IPS-NIHi11 (cell line): ENCODE measurements around the gene RAPGEF4.
"Not testable (repeated sequence)": the region's sequence is repeated elsewhere in the genome, so short reads cannot be mapped to it uniquely, and the experiment has no call there.

Experiments
- DNase-seq: peaks from one replicate; pipeline ENCODE4 v3.0.0; 2012; ENCODE audit warnings: mixed read lengths, low spot score

RAPGEF4 gene

DNA sequence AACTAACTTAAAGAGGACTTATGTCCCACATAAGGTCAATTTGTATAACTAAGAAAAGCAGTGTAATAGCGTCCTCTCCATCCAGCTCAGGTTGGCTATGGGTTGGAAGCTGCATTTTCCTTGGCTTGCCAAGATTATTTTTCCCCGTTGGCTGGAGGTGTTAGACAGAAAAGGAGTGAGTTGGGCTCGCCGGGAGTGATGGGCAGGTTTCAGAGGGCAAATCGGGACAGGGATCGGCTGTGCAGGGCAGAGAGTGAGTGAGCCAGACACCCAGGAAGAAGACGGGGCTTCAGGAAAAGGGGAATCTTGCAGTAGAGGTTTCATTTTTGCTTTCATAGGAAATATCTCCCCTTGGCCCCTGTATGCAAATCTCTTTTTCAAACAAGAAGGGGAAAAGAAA, 298.5 kb downstream of the RAPGEF4 start:
- no peak for DNase-seq

DNA sequence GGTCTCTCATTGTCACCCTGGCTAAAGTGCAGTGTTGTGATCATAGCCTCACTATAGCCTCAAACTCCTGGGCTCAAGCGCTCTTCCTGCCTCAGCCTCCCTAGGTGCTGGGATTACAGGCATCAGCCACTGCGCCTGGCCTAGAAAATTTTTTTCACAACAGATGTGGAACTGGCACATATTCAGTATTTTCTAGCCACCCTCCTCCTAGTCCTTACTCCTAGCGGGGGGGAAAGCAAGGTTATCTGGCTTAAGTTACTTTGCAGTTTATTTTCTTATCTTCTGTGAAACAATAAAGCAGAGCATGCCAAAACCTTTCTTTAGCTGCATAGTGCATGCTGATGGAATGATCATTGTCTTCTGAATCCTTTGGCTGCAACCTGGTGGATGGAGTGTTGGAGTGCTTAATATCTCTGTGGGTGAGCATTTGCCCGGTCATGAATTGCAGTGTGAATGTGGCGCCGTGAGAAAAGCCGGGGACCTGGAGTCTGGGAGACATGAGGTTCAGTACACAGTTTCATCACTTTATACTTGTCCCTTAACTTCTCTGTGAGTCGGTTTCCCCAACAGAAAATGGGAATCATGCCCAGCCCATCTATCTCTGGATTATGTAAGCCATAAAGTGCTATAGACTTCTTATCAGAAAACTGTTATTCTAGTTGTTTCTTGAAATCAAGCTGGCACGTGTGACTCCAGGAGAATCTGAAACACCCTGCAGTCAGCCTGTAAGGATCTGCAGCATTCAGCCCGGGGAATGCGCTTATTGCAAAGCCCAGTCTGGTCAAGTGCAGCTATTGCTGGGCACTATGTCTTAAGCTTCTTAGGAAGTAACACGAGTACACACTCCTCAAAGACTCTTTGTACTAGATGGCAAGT, 301.8 kb downstream of the RAPGEF4 start:
- no peak for DNase-seq

DNA sequence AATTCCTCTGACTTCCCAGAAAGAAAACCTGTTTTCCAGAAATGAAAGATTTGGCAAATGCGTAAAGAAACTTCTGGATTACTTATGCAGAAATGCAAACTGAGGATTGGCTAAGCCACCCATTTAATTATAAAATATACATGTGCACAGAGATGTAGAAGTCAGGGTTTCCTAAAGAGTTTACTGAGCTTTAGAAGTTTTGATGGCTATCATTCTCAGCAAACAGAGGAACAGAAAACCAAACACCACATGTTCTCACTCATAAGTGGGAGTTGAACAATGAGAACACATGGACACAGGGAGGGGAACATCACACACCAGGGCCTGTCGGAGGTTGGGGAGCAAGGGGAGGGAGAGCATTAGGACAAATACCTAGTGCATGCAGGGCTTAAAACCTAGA, 302.6 kb downstream of the RAPGEF4 start:
- not testable (repeated sequence) for DNase-seq

DNA sequence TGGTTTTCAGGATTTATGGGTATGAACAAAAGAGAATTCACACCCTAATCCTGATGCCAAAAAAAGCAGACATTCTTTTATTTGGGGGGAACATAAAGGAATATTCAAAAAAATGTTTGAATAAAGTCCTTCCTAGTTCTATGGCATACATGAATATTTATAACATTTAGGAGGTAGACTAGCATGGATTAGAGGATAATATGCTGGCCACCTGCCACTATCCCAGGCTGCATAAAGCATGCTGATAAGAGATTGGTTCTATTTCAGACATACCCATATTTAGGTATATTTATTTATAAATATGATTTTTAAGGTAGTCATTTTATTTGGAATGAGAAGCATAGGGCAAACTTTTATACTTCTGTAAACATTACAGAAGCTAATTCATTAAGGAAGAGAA, 305.1 kb downstream of the RAPGEF4 start:
- DNase-seq, result no peak

DNA sequence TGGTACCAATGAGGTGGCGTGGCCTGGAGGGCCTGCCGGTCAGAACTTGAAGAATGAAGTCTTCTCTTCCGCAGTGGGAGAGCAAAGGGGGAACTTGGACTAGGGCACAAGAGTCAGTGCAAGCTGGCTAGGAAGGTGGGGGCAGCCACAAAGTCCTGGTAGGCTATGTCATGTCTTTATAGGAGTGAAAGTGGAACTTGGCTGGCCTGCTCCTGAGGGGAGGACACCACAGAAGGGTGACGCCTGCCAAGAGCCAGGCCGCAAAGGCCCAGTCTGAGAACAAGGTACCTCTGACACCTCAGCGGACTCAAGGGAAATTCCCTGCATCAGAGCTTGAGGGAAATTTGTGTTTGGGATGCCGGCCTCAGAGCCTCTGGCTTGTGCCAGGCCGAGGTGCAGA, 307.8 kb downstream of the RAPGEF4 start:
- DNase-seq, result no peak

DNA sequence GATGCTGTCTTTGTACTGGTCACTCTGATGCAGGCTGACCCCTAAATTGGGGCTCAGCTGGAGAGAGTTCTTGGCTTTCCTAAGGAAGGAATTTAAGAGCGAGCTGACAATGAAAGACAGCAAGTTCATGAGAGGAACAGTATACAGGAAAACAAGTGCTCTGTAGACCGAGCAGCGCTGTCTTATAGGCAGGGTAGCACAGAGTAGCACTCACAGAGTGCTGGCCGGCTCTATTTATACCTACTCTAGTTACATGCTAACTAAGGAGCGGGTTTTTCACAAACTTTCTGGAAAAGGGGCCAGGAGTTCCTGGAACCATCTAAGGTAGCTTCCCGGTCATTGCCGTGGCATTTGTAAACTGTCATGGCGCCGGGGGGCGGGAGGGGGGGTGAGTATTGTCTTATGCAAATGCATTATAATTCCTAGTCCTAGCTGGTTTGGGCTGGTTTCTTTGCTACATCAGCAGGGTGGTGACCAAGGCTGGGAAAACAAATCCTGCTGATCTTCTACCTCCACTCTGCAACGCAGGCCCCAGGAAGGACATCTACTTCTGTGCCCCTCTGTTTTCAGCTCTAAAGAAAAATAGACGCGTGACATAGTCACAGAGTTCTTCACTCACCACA, 308.4 kb downstream of the RAPGEF4 start:
- DNase-seq, result no peak

DNA sequence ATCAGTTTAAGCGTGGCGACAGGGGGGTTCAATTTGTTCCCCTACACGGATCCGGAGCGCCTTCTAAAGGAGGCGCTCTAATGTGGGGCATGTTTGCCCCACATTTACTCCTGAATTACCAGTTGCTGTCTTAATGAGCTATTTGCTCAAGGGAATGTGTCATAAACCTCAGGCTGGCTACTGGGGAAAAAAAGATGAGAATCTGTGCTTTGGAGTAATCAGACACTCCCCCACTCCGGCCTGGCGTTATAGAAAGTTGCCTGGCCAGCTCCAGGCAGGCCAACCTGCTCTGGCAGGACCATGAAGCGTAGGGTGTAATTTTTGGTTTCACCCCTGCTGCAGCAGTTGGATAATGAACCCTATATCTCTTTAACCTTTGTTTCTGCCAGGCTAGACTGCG, 309.0 kb downstream of the RAPGEF4 start:
- DNase-seq, result no peak

DNA sequence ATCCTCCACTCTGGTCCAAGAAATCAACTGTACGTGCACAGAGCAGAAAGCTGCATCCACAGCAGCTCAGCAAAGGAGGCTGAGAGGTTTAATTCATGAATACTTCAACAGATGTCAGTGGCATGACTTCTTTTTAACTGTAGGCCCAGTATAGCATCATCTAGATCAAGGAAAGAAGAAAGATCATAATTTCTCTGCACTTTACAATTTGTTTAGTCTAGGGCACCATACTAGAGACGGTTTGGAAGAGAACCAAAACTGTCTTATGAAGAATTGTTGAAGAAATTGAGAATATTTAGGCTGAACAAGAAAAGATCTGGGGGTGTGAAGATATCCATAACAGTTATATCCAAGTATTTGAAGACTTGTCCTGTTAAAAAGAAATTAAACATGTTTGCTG, 309.5 kb downstream of the RAPGEF4 start:
- DNase-seq, result no peak

DNA sequence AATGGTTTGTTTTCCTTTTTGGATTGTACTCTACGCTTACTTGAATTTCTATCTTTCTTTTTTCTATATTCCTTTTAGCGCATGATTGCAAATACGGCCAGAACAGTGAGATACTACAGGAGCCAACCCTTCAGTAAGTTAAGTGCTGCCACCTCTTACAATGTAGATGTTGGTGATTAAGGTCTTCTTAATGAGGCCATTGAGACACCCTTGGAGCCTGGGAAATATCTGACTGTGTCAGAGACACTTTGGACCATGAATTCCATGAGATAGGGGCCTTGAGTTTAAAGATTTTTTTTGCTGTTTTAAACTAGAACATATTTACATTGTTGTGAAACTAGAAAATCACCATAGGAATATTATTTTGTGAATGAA, 312.9 kb downstream of the RAPGEF4 start:
- no peak for DNase-seq

DNA sequence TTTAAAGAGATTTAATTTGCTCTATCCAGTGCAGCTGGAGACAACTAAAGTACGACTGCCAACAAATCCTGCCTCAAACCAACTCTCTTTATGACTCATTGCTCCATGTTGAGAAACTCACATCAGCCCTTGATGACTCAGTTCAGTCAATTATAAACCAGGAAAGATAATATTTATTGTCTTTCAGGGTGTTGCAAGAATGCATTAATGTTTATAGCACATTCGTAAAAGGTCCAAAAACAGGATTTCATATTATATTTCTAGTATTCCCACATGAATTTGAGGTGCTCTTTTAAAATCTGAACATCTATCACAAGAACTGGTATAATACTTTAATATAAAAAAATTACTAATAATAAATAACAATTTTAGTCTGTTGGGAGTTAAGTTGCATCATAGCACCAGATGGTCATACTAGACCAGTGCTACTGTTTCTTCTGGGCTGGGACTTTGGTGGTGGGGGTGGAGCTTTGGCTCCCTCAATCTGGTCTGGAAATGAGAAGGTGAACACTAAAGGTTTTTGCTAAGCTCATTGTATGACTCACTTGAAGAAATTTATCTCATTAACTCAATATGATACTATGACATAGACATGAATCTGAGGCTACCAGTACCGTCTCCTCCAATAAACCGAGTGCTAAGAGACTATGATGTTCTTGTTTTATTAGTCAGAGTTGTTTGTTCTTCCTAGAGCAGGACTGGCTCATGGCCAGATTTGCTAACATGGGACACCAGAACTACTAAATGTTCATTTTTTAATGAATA, 313.4 kb downstream of the RAPGEF4 start:
- DNase-seq, result no peak

DNA sequence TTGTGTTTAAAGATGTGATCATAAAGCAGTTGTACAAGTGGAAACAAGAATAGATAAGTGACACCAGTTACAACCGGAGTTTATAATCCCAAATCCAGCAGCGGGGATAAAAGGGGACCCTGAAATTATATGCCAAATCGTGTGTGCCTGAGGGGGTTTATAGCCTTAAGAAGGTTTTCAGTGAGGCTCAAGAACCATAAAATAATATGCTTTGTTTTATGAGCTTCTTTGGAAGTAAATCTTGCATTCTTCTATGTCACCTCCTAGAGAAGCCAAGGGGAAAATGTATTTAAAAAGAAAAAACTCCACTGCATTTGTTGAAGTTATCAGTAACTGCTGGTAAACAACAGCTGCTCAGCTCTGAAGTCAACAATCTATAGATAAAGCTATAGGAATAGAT, 314.2 kb downstream of the RAPGEF4 start:
- DNase-seq, result no peak

DNA sequence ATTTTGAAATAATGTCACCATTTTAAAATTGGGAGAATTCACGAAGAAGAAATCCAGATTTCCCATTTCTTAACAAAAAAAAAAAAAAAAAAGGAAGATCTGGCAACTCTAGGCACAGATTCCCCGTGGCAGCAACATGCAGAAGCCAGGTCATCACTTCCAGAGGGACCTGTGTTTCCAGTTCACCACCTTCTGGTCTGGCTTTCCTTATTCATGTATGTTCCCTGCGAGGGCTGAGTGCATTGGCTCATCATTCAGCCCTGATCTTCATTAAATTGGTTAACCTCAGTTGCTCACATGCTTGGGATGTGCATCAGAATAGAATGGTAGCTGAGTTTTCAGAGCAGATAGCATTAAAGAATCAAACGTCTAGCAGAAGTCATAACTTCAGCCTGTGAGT, 315.0 kb downstream of the RAPGEF4 start:
- DNase-seq, result no peak

DNA sequence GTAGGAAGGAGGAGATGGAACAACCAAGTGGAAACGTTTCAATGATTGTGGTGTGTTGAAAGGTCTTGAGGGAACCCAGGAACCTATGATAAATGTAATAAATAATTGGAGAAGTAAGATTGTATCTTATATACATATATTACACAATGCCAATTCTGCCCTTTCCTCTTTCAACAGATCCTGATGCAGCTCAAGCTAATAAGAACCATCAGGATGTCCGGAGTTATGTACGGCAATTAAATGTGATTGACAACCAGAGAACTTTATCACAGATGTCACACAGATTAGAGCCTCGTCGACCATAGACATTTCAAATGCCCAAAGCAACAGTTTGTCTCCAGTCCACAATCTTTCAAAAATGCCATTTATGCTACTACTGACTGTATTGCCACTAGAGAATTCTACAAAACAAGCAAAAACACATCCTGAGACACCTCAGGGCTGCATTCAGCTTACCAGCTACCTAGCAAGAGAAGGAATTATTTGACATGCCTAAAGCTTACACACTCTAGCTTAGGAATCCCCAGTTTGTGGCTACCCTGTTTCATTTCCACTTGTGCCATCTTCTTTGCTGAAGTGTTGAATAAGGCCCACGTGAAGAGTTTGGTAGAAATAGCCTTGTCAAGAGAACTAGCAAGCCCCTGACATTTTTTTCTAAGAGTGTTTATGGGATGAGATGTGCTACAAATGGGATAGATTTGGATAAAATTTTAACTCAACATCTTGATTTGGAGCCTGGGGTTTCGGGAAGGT, 316.0 kb downstream of the RAPGEF4 start:
- DNase-seq, result no peak

DNA sequence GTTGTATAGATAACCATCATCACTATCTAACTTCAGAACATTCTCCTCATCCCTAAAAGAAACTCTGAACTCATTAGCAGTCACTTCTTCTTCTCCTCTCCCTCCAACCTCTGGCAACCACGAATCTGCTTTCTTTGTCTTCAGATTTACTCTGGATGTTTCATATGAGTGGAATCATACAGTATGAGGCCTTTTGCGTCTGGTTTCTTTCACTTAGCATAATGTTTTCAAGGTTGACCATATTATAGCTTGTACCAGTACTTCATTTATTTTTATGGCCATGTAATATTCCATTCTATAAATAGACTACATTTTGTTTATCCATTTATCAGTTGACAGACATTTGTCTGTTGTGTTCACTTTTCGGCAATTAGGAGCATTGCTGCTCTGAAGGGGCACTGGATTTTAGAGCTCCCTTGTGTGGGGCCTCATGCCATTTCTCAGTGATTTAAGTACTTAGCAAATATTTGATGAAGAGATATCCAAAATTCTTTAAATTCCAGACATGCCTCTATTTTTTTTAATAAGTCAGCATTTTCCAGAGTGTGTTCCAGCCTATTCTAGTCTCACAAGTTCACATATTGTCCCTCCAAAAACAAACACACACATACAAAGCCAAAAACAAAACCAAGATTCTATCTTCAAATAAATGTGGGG, 317.5 kb downstream of the RAPGEF4 start:
- no peak for DNase-seq

DNA sequence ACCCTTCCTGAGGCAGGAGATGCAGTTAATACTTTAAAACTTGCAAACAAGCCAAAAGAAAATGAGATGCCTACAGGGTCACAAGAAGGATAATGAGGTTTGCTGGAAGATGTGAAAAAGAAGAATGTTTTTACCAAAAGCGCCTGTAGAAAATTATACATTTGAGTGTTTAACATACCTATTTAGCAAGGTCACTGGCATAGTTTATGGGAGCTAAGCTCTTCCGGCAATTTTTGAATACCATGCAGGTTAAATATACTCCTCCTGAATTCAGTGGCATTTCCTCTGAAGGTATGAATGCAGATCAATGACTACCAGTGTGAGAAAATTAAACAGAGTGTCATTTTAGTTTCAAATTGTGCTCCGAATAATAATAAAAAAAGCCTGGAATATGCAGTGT, 318.8 kb downstream of the RAPGEF4 start:
- no peak for DNase-seq

DNA sequence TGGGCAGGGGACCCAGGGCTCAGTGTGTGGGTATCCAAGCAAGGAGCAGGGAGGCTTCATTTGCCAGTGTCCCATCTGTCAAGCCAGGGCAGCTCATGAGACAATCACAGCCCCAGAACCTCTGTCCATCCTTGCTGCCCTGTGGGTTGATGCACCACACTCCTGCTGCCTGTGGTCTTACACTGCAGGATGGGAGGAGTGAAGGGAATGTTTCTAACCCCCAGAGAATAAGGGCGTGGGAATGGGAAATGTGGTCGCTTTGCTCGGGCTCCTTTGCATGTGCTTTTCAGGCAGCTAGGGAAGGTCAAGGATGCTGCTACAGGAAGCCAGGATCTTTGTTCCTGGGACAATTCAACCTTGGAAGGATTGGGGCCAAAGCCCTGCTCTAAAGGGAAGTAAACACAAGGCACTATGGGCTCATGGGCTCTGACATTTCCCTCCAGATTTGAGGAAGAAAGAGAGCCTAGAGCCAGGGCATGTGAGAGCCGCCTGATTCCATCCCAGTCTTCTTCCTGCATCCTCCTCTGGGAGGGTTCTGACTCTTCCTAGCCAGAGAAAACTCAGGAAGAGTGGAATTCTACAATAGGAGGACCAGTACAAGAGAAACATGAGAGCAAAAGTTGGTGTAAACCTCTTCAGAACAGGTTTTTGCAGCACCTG, 321.2 kb downstream of the RAPGEF4 start:
- DNase-seq, result no peak

DNA sequence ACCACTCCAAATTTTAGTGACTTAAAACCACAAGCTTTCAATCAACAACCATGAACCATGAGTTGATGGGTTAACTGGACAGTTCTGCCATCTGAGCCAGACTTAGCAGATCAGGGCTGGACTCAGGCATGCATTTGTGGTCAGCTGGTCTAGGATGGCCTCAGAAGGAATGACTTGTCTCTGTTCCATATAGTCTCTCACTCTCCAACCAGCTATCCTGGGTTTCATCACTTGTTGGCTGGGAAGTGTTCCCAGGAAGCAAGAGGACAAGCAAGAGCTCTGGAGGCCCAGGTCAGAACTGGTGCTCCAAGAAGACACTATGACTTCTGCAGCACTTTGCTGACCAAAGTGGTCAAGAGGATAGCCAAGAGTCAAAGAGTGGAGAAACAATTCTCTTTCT, 322.5 kb downstream of the RAPGEF4 start:
- DNase-seq, result no peak

DNA sequence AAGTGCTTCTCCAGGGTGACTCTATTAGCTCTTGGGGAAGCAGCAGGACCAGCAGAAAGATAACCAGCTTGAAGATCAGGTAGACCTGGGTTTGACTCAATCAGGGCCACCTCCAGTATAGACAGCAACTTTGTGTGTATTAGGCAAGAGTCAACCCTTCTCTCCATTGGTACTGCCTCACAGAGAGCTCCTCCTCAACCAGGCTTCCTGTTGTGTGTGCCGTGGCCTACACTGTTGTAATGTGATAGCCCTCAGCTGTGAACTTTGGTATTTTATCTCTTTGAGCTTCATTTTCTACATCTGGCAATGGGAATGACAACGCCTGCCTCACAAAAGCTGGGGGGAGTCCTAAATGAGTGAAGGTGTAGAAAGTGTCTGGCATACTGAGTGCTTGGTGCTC, 323.0 kb downstream of the RAPGEF4 start:
- DNase-seq, result no peak

DNA sequence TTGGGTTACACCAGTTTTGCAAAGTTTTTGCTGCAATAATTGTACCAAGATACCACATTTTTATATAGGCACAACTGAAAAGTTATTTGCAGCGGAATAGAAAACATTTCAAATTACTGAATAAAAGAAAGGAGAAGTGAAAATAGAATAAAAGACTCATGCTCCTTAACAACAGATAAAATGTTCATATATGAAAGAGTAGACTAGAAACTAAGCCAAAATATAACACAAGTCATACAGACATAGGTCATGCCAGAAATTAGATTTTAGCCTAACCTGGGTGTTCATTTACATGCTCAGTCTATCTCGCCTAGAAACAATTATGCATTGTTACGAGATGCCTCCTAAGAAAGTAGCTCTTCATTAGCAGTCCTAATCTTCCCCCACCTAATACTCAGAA, 323.6 kb downstream of the RAPGEF4 start:
- no peak for DNase-seq

DNA sequence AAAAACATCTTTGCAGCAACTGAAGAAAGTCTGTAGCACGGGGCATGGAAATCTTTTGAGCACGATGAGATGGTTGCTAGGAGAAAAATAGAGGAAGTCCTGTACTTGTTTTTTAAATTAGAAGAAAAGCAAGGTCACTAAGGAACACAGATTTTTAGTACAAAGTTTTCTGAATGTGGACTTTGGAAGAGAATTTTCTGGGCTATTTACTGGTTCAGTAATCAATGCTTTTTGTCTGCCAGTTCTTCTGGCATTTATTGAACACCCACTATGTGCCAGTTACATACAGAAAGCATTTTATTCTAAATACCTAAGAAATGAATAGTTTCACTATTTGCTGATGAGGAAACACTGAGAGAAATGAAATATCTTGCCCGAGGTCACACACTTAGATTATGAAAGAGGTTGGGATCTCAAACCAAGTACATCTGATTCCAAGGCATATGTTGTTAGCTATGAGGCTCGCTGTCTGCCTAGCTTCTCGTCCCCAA, 324.4 kb downstream of the RAPGEF4 start:
- no peak for DNase-seq

DNA sequence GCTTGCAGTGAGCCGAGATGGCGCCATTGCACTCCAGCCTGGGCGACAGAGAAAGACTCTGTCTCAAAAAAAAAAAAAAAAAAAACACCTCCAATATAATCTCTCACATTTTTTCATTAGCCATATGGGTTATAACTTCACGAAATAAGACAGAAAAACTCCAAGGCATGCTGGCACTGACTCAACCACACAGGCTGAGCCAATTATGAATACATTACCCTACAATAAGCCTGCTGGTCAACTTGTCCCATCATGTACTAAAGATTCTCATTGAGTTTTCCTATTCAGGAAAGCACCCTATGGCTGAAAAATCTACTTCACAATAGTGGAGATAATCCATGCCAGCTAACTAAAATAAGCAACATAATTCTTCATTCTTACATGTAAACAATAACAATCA, 327.2 kb downstream of the RAPGEF4 start:
- no peak for DNase-seq
